Endothelial cell of umbilical vein (primary cell): ENCODE results near the gene ARHGAP32. TPM values are rescaled to one million over a fixed set of nuclear protein-coding genes. Genes with fewer than 3 reads are reported as not detected.

Experiments
- BruUV-seq: library from RNA; stranded (reverse); fragments of 400-500 nt; replicated peaks from 2 replicates; lab custom pipeline; 2021; lab: Mats Ljungman, UMichigan
- CTCF ChIA-PET: fragments of 300-600, 350-600 bp; sonication (Branson Sonifier 250); formaldehyde crosslinking; loops from one replicate; lab custom pipeline; 2021; ENCODE audit warnings: antibody characterized with exemption, inconsistent platforms; lab: Charles Lee
- POLR2A ChIA-PET: fragments of 300-600, 350-600 bp; sonication (Branson Sonifier 250); formaldehyde crosslinking; loops from one replicate; lab custom pipeline; 2021; ENCODE audit warnings: antibody characterized with exemption, inconsistent platforms; lab: Charles Lee
- DNase-seq: peaks from one replicate; pipeline ENCODE4 v3.0.0-alpha.2; 2011; ENCODE audit warnings: low read depth, low spot score
- FAIRE-seq: peaks from 2 replicates; lab custom pipeline; 2011; peaks lifted over from hg19 to GRCh38; lab: Jason Lieb, UNC
- H2AFZ ChIP-seq: 2 replicates; pipeline ENCODE4 v1.6.0; 2012; ENCODE audit warnings: low read depth, low read length, control low read depth, inconsistent platforms
- H3K27ac ChIP-seq: 2 replicates; pipeline ENCODE4 v1.5.1; 2011; ENCODE audit warnings: low read depth, mild to moderate bottlenecking, control low read depth, low read length, moderate library complexity; ENCODE audit not compliant: insufficient read depth
- H3K27me3 ChIP-seq, 2 experiments: 2 replicates each; pipeline versions ENCODE4 v1.6.0 to v1.6.1; 2011; ENCODE audit warnings: low read length in 2 of 2, mixed read lengths in 1 of 2; ENCODE audit not compliant: control insufficient read depth in 2 of 2, insufficient read depth in 2 of 2
- H3K36me3 ChIP-seq, 2 experiments: 2 replicates in 1 of 2; 3 replicates in 1 of 2; pipeline ENCODE4 v1.5.1; 2011; ENCODE audit warnings: low read length in 2 of 2, mild to moderate bottlenecking in 1 of 2, moderate library complexity in 1 of 2; ENCODE audit not compliant: control insufficient read depth in 2 of 2, insufficient read depth in 2 of 2; ENCODE audit errors: extremely low read depth in 1 of 2
- H3K4me1 ChIP-seq: 3 replicates; pipeline ENCODE4 v1.5.1; 2011; ENCODE audit warnings: mild to moderate bottlenecking, low read length; ENCODE audit not compliant: control insufficient read depth, insufficient read depth; ENCODE audit errors: extremely low read depth
- H3K4me2 ChIP-seq: 2 replicates; pipeline ENCODE4 v1.6.1; 2011; ENCODE audit warnings: low read length, control low read depth, mixed read lengths; ENCODE audit not compliant: insufficient read depth
- H3K4me3 ChIP-seq, 3 experiments: fragments of 200-600 bp in 1 of 3; sonication (generic), shearing (Covaris generic) in 1 of 3; replicated peaks in 1 of 3; 2 replicates each; pipeline ENCODE4 v1.5.1; 2011 to 2016; ENCODE audit warnings: control low read depth in 3 of 3, low read length in 3 of 3, mild to moderate bottlenecking in 2 of 3, inconsistent platforms in 1 of 3, low read depth in 1 of 3, moderate library complexity in 1 of 3; ENCODE audit not compliant: insufficient read depth in 1 of 3
- H3K79me2 ChIP-seq: 2 replicates; pipeline ENCODE4 v1.6.0; 2012; ENCODE audit warnings: low read length, inconsistent platforms; ENCODE audit not compliant: control insufficient read depth, insufficient read depth
- H3K9ac ChIP-seq: replicated peaks from 2 replicates; pipeline ENCODE3; 2011; ENCODE audit warnings: low read length, control low read depth; ENCODE audit not compliant: insufficient read depth; ENCODE audit errors: extremely low read depth
- H3K9me1 ChIP-seq: replicated peaks from 3 replicates; pipeline ENCODE4 v1.6.0; 2011; ENCODE audit warnings: mild to moderate bottlenecking, low read length; ENCODE audit not compliant: control insufficient read depth, insufficient read depth; ENCODE audit errors: extremely low read depth
- H3K9me3 ChIP-seq: replicated peaks from 2 replicates; pipeline ENCODE4 v1.5.1; 2012; ENCODE audit warnings: low read length, inconsistent platforms; ENCODE audit not compliant: control insufficient read depth, insufficient read depth
- H4K20me1 ChIP-seq: replicated peaks from 2 replicates; pipeline ENCODE3; 2011; ENCODE audit warnings: mild to moderate bottlenecking, low read length; ENCODE audit not compliant: control insufficient read depth, insufficient read depth; ENCODE audit errors: extremely low read depth
- CTCF ChIP-seq, 2 donors: IDR thresholded peaks; 1 replicate in 1 of 2; 2 replicates in 1 of 2; pipeline ENCODE4 v1.5.1; 2011; ENCODE audit warnings: low read length in 2 of 2, mild to moderate bottlenecking in 2 of 2, moderate library complexity in 2 of 2, control low read depth in 1 of 2, inconsistent platforms in 1 of 2, low read depth in 1 of 2; ENCODE audit not compliant: insufficient read depth in 1 of 2; ENCODE audit errors: extremely low read depth in 1 of 2
- EZH2 ChIP-seq: IDR thresholded peaks from 2 replicates; pipeline ENCODE4 v1.6.1; 2012; ENCODE audit warnings: borderline replicate concordance, low read depth, mild to moderate bottlenecking, moderate library complexity, low read length, inconsistent platforms; ENCODE audit not compliant: severe bottlenecking
- FOS ChIP-seq: IDR thresholded peaks from 2 replicates; pipeline ENCODE4 v1.6.1; 2011; ENCODE audit warnings: mild to moderate bottlenecking, low read length, moderate library complexity, borderline replicate concordance; ENCODE audit not compliant: insufficient read depth
- GATA2 ChIP-seq: IDR thresholded peaks from 2 replicates; pipeline ENCODE4 v1.7.0; 2011; ENCODE audit warnings: low read depth, mild to moderate bottlenecking, moderate library complexity, mixed read lengths, low read length; ENCODE audit not compliant: insufficient read length, insufficient read depth
- JUN ChIP-seq: IDR thresholded peaks from 2 replicates; pipeline ENCODE4 v1.6.1; 2011; ENCODE audit warnings: borderline replicate concordance, low read depth; ENCODE audit not compliant: insufficient read length, insufficient read depth
- MYC ChIP-seq: IDR thresholded peaks from one replicate; pipeline ENCODE4 v1.6.1; 2011; ENCODE audit warnings: mild to moderate bottlenecking, low read depth, low read length
- POLR2A ChIP-seq: IDR thresholded peaks from 2 replicates; pipeline ENCODE4 v1.6.1; 2012; ENCODE audit warnings: low read depth, mild to moderate bottlenecking, control low read depth, low read length
- POLR2AphosphoS5 ChIP-seq: IDR thresholded peaks from 2 replicates; pipeline ENCODE4 v1.6.1; 2012; ENCODE audit warnings: low read depth, mild to moderate bottlenecking, control low read depth, low read length, moderate library complexity; ENCODE audit not compliant: insufficient read depth
- dilution Hi-C: fragments of 300-500 bp; cut with MboI; formaldehyde crosslinking; loops from one replicate; pipeline ENCODE4 v1.15.0; 2019; ENCODE audit warnings: low sequenced_read_pairs; ENCODE audit not compliant: extremely low pct_ligation_motif_present
- intact Hi-C: fragments of 100-400 bp; cut with micrococcal nuclease; formaldehyde crosslinking; loops from one replicate; pipeline ENCODE4 v1.10.0; 2022
- polyA plus RNA-seq, 4 experiments: library from polyadenylated mRNA; depleted of rRNA in 3 of 4; stranded (reverse) in 3 of 4; unstranded in 1 of 4; fragments of >200 nt; gene quantifications; 2 replicates each; pipeline versions ENCODE4 v1.2.1 to v1.2.3, GENCODE V29; 2011 to 2012; ENCODE audit warnings: missing spikeins in 1 of 4
- total RNA-seq: library from RNA; stranded (reverse); gene quantifications from 2 replicates; pipeline ENCODE4 v1.2.3, GENCODE V29; 2021
- TF ChIP-seq, protein P1 (sequence below): IDR thresholded peaks from 2 replicates; pipeline ENCODE4 v1.6.1; 2011; ENCODE audit not compliant: insufficient read depth, insufficient read length

ARHGAP32 gene
- total and polyA plus RNA-seq, 2 donors (not counting 3 experiments of a cell fraction or from before 2014, with no cell fraction given) = 3.4 to 9.1 TPM

DNA sequence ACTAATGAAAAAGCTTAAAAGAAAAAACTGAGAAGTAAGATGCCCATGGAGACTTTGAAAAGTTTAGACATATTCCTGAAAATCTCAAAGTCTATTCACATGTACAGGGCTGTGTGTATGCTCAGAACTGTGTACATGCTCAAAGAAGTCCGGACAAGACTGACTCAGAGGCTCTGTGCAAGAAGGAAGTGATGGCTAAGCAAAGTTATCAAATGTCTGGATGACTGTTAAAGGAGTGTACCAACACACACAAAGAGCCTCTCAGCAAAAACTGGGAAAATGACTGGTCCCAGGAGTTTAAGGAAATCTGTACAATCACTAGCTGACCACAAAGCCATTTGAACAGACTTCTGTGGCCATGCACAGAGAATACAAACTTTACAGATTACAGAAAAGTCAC lies 33.1 kb upstream of the ARHGAP32 start:
- no peak overlapping the region for H3K9ac ChIP-seq
- H3K4me3 ChIP-seq = no peak overlapping the region
- POLR2A ChIA-PET = interaction anchor here (0.6 kb wide), 1 partner anchor 109 kb away, joined by 4 read pairs; no protein-coding TSS in a partner anchor
- H3K79me2 ChIP-seq = no peaks in the 10 kb centered on the region
- H3K9me3 ChIP-seq = no peaks in the 10 kb centered on the region
- H3K27ac ChIP-seq = no peak overlapping the region
- intact Hi-C loops (no loop called here), dilution Hi-C loops (no loop called here)
- no peaks in the 10 kb centered on the region for H4K20me1 ChIP-seq
- no peaks in the 10 kb centered on the region for H3K36me3 ChIP-seq
- peak overlapping the region; percentile 27 for H2AFZ ChIP-seq
- H3K9me1 ChIP-seq = no peaks in the 10 kb centered on the region
- BruUV-seq = no TSS peak
- FAIRE-seq = peak; percentile 84
- no peak overlapping the region for H3K4me2 ChIP-seq
- peak; percentile 27 for DNase-seq
- TF ChIP-seq GATA2 (peak; percentile 42), POLR2AphosphoS5 (no peak), FOS (peak; percentile 70)
- no peaks in the 10 kb centered on the region for H3K27me3 ChIP-seq
- peaks cover 2% of the 10 kb centered on the region for H3K4me1 ChIP-seq
- CTCF ChIA-PET = interaction anchor here (2.3 kb wide), 1 partner anchor 26 kb away, joined by 6 read pairs; no protein-coding TSS in a partner anchor

DNA sequence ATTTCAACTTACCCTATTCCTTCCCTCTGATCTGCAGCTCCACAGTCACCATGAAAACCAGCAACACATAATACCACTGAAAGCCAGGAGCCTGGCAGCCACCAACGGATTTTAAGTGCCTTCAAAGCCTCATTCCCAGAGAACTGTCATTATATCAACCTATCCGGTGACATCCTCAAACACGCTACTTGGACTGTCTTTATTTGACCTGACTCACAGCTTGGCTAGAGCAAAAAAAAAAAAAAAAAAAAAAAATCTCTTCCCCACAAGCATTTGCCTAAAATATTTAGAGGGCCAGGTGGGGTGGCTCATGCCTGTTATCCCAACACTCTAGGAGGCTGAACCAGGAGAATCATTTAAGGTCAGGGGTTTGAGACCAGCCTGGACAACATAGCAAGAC lies 32.4 kb upstream of the ARHGAP32 start:
- TF ChIP-seq CTCF (IDR thresholded peaks at IDR 0.05; ENCODE audit: extremely low read depth in 1 of 2, insufficient read depth in 1 of 2, low read depth in 1 of 2, low read length in 2 of 2) (no peak), FOS (no peak), POLR2AphosphoS5 (no peak), GATA2 (no peak), POLR2A (no peak), JUN (no peak), MYC (no peak), EZH2 (no peak)
- TF ChIP-seq, protein P1, sequence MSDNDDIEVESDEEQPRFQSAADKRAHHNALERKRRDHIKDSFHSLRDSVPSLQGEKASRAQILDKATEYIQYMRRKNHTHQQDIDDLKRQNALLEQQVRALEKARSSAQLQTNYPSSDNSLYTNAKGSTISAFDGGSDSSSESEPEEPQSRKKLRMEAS = no peak
- intact Hi-C loops (no loop called here), dilution Hi-C loops (no loop called here)
- H3K27me3 ChIP-seq = no peaks in the 10 kb centered on the region
- H3K36me3 ChIP-seq = no peaks in the 10 kb centered on the region
- H3K4me1 ChIP-seq = peaks cover 2% of the 10 kb centered on the region
- ChIA-PET CTCF (interaction anchor here (0.9 to 2.3 kb wide), 3 partner anchors 12 to 48 kb away, joined by 3 to 6 read pairs (median 4); no protein-coding TSS in a partner anchor), POLR2A (no interaction called here)
- no peak overlapping the region for H3K27ac ChIP-seq
- no peak overlapping the region for H3K4me3 ChIP-seq
- no peak overlapping the region for H2AFZ ChIP-seq
- H3K9me3 ChIP-seq = no peaks in the 10 kb centered on the region
- no peak overlapping the region for H3K4me2 ChIP-seq
- no TSS peak for BruUV-seq
- H3K79me2 ChIP-seq = no peaks in the 10 kb centered on the region
- FAIRE-seq (no peak), DNase-seq (no peak)
- no peak overlapping the region for H3K9ac ChIP-seq
- no peaks in the 10 kb centered on the region for H3K9me1 ChIP-seq
- no peaks in the 10 kb centered on the region for H4K20me1 ChIP-seq
